Ovary (tissue), 9 donors: ENCODE measurements around the gene FYN. TPM values are rescaled to one million over a fixed set of nuclear protein-coding genes. Genes with fewer than 3 reads are reported as not detected.

ENCODE experiments used
- DNase-seq, 5 donors: peaks; one replicate each; pipeline ENCODE4 v3.0.0-alpha.2; 2019 to 2020
- H3K27ac ChIP-seq, 2 donors: fragments of 200-600 bp; one replicate each; pipeline versions ENCODE4 v1.5.1 to v1.8.0; 2019 to 2022
- H3K27me3 ChIP-seq: fragments of 200-600 bp; one replicate; pipeline ENCODE4 v1.8.0; 2022
- H3K36me3 ChIP-seq: fragments of 200-600 bp; sonication (generic); one replicate; pipeline ENCODE4 v1.5.1; 2019
- H3K4me1 ChIP-seq: one replicate; pipeline ENCODE4 v1.8.1; 2013; ENCODE audit warnings: mild to moderate bottlenecking, moderate library complexity; ENCODE audit not compliant: insufficient read depth
- H3K4me3 ChIP-seq: fragments of 200-600 bp; sonication (generic); one replicate; pipeline ENCODE4 v1.5.1; 2017
- H3K9me3 ChIP-seq, 2 donors: fragments of 200-600 bp in 1 of 2; sonication (generic) in 1 of 2; one replicate each; pipeline versions ENCODE4 v1.5.1 to v1.8.1; 2013 to 2019; ENCODE audit warnings: mild to moderate bottlenecking in 1 of 2, moderate library complexity in 1 of 2
- CTCF ChIP-seq, 3 donors: fragments of 450-650 bp in 2 of 3; fragments of 200-600 bp in 1 of 3; IDR thresholded peaks; one replicate each; pipeline versions ENCODE4 v1.5.1 to v1.8.0; 2016 to 2022; ENCODE audit warnings: antibody characterized with exemption in 3 of 3, mild to moderate bottlenecking in 1 of 3
- EP300 ChIP-seq: sonication (generic); formaldehyde crosslinking; IDR thresholded peaks from one replicate; pipeline ENCODE4 v1.6.1; 2017; ENCODE audit warnings: antibody characterized with exemption
- POLR2A ChIP-seq: fragments of 450-650 bp; IDR thresholded peaks from one replicate; pipeline ENCODE4 v1.6.1; 2017; ENCODE audit warnings: antibody characterized with exemption, mild to moderate bottlenecking, moderate library complexity
- WGBS, 3 donors: extraction: QIAGEN DNeasy Blood & Tissue Kit in 1 of 3; methylation state at CpG; one replicate each; pipeline versions ENCODE4 v1.1.5 to v1.1.7; 2013 to 2017; 5-methylcytosine and 5-hydroxymethylcytosine counted together
- intact Hi-C, 4 donors: fragments of 100-400 bp; cut with DNase I; formaldehyde crosslinking; loops; one replicate each; pipeline versions ENCODE4 v1.11.0 to v1.15.1; 2022 to 2023
- polyA plus RNA-seq, 2 donors: library from polyadenylated mRNA; stranded (reverse); fragments of 200-250 nt in 1 of 2; fragments of 350-450 nt in 1 of 2; fragmentation: Illumina TruSeq in 1 of 2; extraction: RNeasy Lipid Tissue Mini Kit (QIAGEN cat#74804) in 1 of 2; gene quantifications; one replicate each; pipeline ENCODE4 v1.2.3, GENCODE V29; 2013 to 2014
- total RNA-seq, 7 donors: library from RNA; depleted of rRNA in 2 of 7; stranded (reverse); fragments of >200 nt in 2 of 7; fragmentation: NEBNext Ultra II Directional in 3 of 7; extraction: Animal tissue kit (Norgen Biotek cat#: 25700) in 3 of 7; gene quantifications; one replicate each; pipeline versions ENCODE4 v1.1.0 to v1.2.4, GENCODE V29; 2016 to 2023
- donor health status: DM: no; HTN: no; CAD: no; lungs with moderate emphysema.
- donor health status: DM: no; HTN: no; CAD: no.
- donor health status: Bipolar disorder and iron deficiency.
- donor health status: DM: yes; HTN: yes; CAD: no.
- donor health status: DM: no; HTN: no; CAD: no.
- donor health status: DM: yes; HTN: yes; CAD: no.

Gene FYN
- total and polyA plus RNA-seq, 9 donors, result 37.2 to 116 (median 72.7) TPM

DNA sequence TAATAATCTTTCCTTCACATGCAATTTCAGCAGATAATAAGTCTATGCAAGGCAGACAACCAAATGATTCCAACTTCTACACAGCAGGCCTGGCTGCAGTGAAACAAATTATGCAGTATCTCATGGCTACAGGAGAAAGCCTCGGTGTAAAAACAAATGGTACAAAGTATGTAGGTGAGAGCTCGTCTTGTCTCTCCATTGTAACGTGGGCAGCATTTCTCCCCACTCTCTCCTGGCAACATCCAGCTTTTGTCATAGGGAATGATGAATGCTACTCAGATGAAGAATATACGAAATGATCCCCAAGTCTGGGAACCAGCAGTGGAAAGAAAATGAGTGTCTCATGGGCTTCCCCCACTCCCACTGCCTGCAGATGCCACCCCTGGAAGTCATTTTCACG, 32.4 kb downstream of the FYN start:
- no peak for DNase-seq
- Histone ChIP-seq H3K9me3 (no peaks in the 10 kb centered on the region), H3K4me3 (no peak overlapping the region), H3K36me3 (no peaks in the 10 kb centered on the region), H3K27me3 (no peaks in the 10 kb centered on the region), H3K4me1 (peaks cover 11% of the 10 kb centered on the region), H3K27ac (no peak overlapping the region)
- TF ChIP-seq POLR2A (no peak), CTCF (IDR thresholded peaks at IDR 0.05) (no peak), EP300 (no peak)
- intact Hi-C loops, result no loop called here
- 89 to 92% (median 91%) methylated on average over 5 of the region's 5 CpGs for WGBS, 3 donors

GRCh38 chr6:111838749-111839484, 34.3 kb downstream of the FYN start:
- intact Hi-C loops, result no loop called here
- Histone ChIP-seq H3K9me3 (no peaks in the 10 kb centered on the region), H3K36me3 (no peaks in the 10 kb centered on the region), H3K4me3 (no peak overlapping the region), H3K27me3 (no peaks in the 10 kb centered on the region), H3K27ac (no peak overlapping the region), H3K4me1 (peaks cover 12% of the 10 kb centered on the region)
- WGBS, 3 donors, result 62 to 79% (median 66%) methylated on average over 5 of the region's 5 CpGs
- no peak for TF ChIP-seq CTCF (IDR thresholded peaks at IDR 0.05)
- no peak for TF ChIP-seq EP300
- TF ChIP-seq POLR2A, result no peak
- no peak for DNase-seq

- Histone ChIP-seq H3K27ac (no peak overlapping the region), H3K27me3 (no peaks in the 10 kb centered on the region), H3K9me3 (no peaks in the 10 kb centered on the region), H3K36me3 (no peaks in the 10 kb centered on the region), H3K4me3 (no peak overlapping the region), H3K4me1 (peaks cover 11% of the 10 kb centered on the region)
- WGBS, 3 donors, result 92 to 95% (median 95%) methylated on average over 8 of the region's 8 CpGs
- TF ChIP-seq EP300 (no peak), POLR2A (no peak), CTCF (IDR thresholded peaks at IDR 0.05) (no peak)
- DNase-seq, result no peak
- intact Hi-C loops, result no loop called here
Observed at GRCh38 chr6:111837641-111838500, 35.4 kb downstream of the FYN start.

- Histone ChIP-seq H3K4me3 (no peak overlapping the region), H3K4me1 (peaks cover 9% of the 10 kb centered on the region), H3K27ac (no peak overlapping the region), H3K36me3 (no peaks in the 10 kb centered on the region), H3K9me3 (no peaks in the 10 kb centered on the region), H3K27me3 (no peaks in the 10 kb centered on the region)
- no peak for DNase-seq
- 96 to 97% (median 96%) methylated on average over 6 of the region's 6 CpGs for WGBS, 3 donors
- no peak for TF ChIP-seq EP300
- no peak for TF ChIP-seq CTCF (IDR thresholded peaks at IDR 0.05)
- no peak for TF ChIP-seq POLR2A
- intact Hi-C loops, result no loop called here
Observed at GRCh38 chr6:111837007-111837406, 36.2 kb downstream of the FYN start.
